Left lung (tissue), 10 donors: Measurements from ENCODE around the gene AP2A1. TPM values are rescaled to one million over a fixed set of nuclear protein-coding genes. Genes with fewer than 3 reads are reported as not detected.

Experiments
- ATAC-seq: fragments of 200-7000 bp; cut with Tn5 transposase; one replicate; pipeline ENCODE4 v1.9.1; 2020; ENCODE audit warnings: moderate library complexity
- DNase-seq, 4 donors: peaks; one replicate each; pipeline ENCODE4 v3.0.0-alpha.2; 2013 to 2020
- H3K27ac ChIP-seq, 2 donors: fragments of 200-600 bp; sonication (generic) in 1 of 2; one replicate each; pipeline versions ENCODE4 v1.5.0 to v1.8.0; 2020 to 2021
- H3K27me3 ChIP-seq, 2 donors: fragments of 200-600 bp; sonication (generic) in 1 of 2; one replicate each; pipeline versions ENCODE4 v1.5.0 to v1.8.0; 2020 to 2021
- H3K36me3 ChIP-seq, 2 donors: fragments of 200-600 bp; sonication (generic) in 1 of 2; one replicate each; pipeline versions ENCODE4 v1.5.0 to v1.8.0; 2020 to 2021
- H3K4me1 ChIP-seq, 2 donors: fragments of 200-600 bp; one replicate each; pipeline ENCODE4 v1.8.0; 2021
- H3K4me3 ChIP-seq, 2 donors: fragments of 200-600 bp; sonication (generic) in 1 of 2; one replicate each; pipeline versions ENCODE4 v1.5.0 to v1.8.0; 2020 to 2021; ENCODE audit warnings: mild to moderate bottlenecking in 1 of 2
- H3K9me3 ChIP-seq, 2 donors: fragments of 200-600 bp; sonication (generic) in 1 of 2; one replicate each; pipeline versions ENCODE4 v1.5.0 to v1.8.0; 2020 to 2021
- CTCF ChIP-seq, 2 donors: fragments of 200-600 bp; sonication (generic) in 1 of 2; IDR thresholded peaks; one replicate each; pipeline versions ENCODE4 v1.5.0 to v1.8.0; 2021; ENCODE audit warnings: antibody characterized with exemption in 2 of 2
- intact Hi-C, 2 donors: fragments of 100-400 bp; cut with DNase I; formaldehyde crosslinking; loops; one replicate each; pipeline versions ENCODE4 v1.11.2 to v1.14.2; 2022
- polyA plus RNA-seq, 6 donors: library from polyadenylated mRNA; unstranded; fragments of 120-200 nt; gene quantifications; one replicate each; pipeline ENCODE4 v1.2.1, GENCODE V29; 2013; ENCODE audit not compliant: insufficient read length in 6 of 6
- total RNA-seq, 2 donors: library from RNA; stranded (reverse); fragmentation: NEBNext Ultra II Directional; extraction: Animal tissue kit (Norgen Biotek cat#: 25700); gene quantifications; one replicate each; pipeline ENCODE4 v1.2.1, GENCODE V29; 2021
- donor health status: DM: no; HTN: yes; CAD: no.
- donor health status: DM: no; HTN: no; CAD: no.

The AP2A1 gene
- total and polyA plus RNA-seq, 8 donors = 52.9 to 87.6 (median 66.4) TPM

DNA sequence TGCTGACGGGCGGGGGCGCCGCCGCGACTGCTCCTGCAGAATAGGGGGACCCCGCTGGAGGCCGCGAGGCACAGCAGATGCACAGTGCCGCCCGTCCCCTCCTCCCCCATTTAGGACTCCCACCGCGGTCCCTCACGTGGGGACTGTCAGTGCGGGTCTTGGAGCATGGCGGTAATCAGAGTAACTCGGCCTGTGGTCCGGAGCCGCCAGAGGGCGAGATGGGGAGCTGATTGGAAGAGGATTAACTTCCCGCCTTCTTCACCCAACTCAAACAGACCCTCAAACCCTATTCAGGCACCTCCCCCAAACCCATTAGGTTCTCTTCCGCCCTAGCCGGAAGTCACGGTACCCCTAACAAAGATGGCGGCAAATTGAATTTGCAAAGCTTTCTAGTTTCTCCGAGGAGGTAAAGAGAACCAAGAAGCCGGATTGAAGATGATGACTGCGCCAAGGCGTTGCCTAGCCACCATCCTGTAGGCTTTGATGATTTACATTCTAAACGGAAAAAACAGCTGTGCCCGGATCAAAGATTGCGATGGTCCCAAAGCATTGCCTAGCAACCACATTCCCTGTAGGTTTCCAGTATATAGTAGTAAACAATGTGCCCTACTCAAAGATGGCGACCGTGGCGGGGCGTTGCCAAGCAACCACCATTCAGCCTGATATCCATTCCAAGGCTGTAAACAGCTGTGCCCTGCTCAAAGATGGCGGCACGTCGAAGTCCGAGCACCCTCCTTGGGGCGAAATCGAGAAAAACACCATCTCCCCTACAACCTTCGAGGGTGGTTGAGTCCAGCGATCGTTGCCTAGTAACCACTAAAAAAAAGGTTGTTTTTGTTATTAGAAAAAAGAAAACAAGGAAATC lies 46.4 kb downstream of the AP2A1 start, which contains the start of gene FUZ:
TSS of gene FUZ (minus strand) at position 296 of the 865 bp plus-strand sequence. CDS start at position 110, 186 bp downstream.
- TF ChIP-seq CTCF (IDR thresholded peaks at IDR 0.05) = no peak
- no peaks in the 10 kb centered on the region for H3K9me3 ChIP-seq
- peaks cover 7 to 19% of the 10 kb centered on the region in 2 donors for H3K4me1 ChIP-seq
- DNase-seq (peak; percentile 97 to 99 (median 98)), ATAC-seq (peak; percentile 68)
- intact Hi-C loops = no loop called here
- peak within 1 kb of the TSS; percentile 91 to 95 for H3K27ac ChIP-seq
- H3K4me3 ChIP-seq = peak within 1 kb of the TSS; percentile 54 to 65
- H3K36me3 ChIP-seq = no peaks in the 10 kb centered on the region
- H3K27me3 ChIP-seq = no peaks in the 10 kb centered on the region

DNA sequence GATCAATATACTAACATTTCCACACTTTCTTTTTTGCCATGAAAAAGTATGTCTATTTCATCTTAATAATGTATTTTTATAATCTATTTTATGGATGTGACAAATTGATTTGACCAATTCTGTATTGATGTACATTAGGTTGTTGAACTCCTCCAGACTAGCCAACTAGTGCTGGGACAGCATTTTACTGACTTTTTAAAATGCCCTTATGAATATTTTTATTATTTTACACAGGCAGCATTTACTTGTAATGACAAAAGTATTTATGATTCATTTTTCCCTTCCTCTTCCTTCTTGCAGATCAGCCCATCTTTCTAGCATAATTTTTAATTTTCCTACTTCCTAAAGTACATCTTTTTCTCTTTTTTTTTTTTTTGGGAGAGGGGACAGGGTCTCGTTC lies 47.2 kb downstream of the AP2A1 start:
- Histone ChIP-seq H3K9me3 (no peaks in the 10 kb centered on the region), H3K4me1 (peaks cover 8 to 17% of the 10 kb centered on the region in 2 donors), H3K27me3 (no peaks in the 10 kb centered on the region), H3K27ac (peak overlapping the region; percentile 91 to 95), H3K36me3 (no peaks in the 10 kb centered on the region), H3K4me3 (peak overlapping the region in 1 of 2 donors; percentile 65)
- intact Hi-C loops = no loop called here
- ATAC-seq = no peak
- TF ChIP-seq CTCF (IDR thresholded peaks at IDR 0.05) = no peak
- DNase-seq = no peak

- no peaks in the 10 kb centered on the region for H3K9me3 ChIP-seq
- ATAC-seq (no peak), DNase-seq (no peak)
- H3K4me3 ChIP-seq = peak overlapping the region in 1 of 2 donors; percentile 93
- H3K36me3 ChIP-seq = peaks cover 0 to 3% of the 10 kb centered on the region in 2 donors
- H3K27me3 ChIP-seq = no peaks in the 10 kb centered on the region
- H3K27ac ChIP-seq = peak overlapping the region; percentile 96 to 98
- no peak for TF ChIP-seq CTCF (IDR thresholded peaks at IDR 0.05)
- intact Hi-C loops = no loop called here
- H3K4me1 ChIP-seq = peaks cover 8 to 26% of the 10 kb centered on the region in 2 donors
Observed at GRCh38 chr19:49816590-49816989, 49.8 kb downstream of the AP2A1 start.

DNA sequence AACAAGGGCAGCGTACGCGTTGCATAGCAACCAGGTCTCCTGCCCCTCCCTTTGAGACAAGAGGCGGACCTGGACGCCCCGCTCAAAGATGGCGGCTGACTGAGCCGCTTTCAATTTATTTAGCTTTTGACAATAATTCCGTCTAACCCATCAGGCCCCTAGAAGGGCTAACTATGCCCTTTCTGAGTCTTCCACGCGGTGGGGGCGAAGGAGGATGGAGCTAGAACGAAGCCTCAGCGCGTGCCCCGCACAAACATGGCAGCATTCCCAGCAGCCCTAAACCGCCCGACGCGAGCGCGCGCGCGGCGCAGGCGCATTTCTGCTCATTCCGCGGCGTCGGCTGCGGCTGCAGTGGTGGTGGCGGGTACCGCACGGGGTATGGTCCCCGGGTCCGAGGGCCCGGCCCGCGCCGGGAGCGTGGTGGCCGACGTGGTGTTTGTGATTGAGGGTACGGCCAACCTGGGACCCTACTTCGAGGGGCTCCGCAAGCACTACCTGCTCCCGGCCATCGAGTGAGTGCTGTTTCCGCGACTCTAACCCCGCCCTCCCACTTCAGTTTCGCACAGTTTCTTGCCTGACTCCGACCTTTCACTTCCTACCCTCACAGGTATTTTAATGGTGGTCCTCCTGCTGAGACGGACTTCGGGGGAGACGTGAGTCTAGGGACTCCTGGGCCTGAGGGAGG lies 51.3 kb downstream of the AP2A1 start, which contains the start of gene MED25:
TSS of gene MED25 (plus strand) at position 326 of the 685 bp plus-strand sequence. CDS start at position 379, 53 bp downstream.
- peak; percentile 83 for ATAC-seq
- no peaks in the 10 kb centered on the region for H3K9me3 ChIP-seq
- H3K4me1 ChIP-seq = peaks cover 8 to 26% of the 10 kb centered on the region in 2 donors
- peak within 1 kb of the TSS; percentile 79 to 93 for H3K4me3 ChIP-seq
- peaks cover 0 to 8% of the 10 kb centered on the region in 2 donors for H3K36me3 ChIP-seq
- no peaks in the 10 kb centered on the region for H3K27me3 ChIP-seq
- DNase-seq = peak; percentile 88 to 97 (median 95)
- peak within 1 kb of the TSS; percentile 96 to 98 for H3K27ac ChIP-seq
- intact Hi-C loops = no loop called here
- TF ChIP-seq CTCF (IDR thresholded peaks at IDR 0.05) = peak; percentile 24 to 74
